ENCODE data around the gene LTO1.

- TF ChIP-seq, protein P1, sequence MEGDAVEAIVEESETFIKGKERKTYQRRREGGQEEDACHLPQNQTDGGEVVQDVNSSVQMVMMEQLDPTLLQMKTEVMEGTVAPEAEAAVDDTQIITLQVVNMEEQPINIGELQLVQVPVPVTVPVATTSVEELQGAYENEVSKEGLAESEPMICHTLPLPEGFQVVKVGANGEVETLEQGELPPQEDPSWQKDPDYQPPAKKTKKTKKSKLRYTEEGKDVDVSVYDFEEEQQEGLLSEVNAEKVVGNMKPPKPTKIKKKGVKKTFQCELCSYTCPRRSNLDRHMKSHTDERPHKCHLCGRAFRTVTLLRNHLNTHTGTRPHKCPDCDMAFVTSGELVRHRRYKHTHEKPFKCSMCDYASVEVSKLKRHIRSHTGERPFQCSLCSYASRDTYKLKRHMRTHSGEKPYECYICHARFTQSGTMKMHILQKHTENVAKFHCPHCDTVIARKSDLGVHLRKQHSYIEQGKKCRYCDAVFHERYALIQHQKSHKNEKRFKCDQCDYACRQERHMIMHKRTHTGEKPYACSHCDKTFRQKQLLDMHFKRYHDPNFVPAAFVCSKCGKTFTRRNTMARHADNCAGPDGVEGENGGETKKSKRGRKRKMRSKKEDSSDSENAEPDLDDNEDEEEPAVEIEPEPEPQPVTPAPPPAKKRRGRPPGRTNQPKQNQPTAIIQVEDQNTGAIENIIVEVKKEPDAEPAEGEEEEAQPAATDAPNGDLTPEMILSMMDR (IDR thresholded peaks at IDR 0.05), result no peak
- TF ChIP-seq POLR2A (IDR thresholded peaks at IDR 0.05; ENCODE audit: low read depth) (no peak), POLR2AphosphoS5 (IDR thresholded peaks at IDR 0.05) (no peak)
Observed at GRCh38 chr11:69666261-69666660, 8.9 kb downstream of the LTO1 start.
